Astrocyte (in vitro differentiated cells and primary cell): ENCODE data around the gene SPTLC2.

Experiments used
- CTCF ChIP-seq: IDR thresholded peaks from 2 replicates; pipeline ENCODE4 v1.5.1; 2011; ENCODE audit warnings: low read depth, mild to moderate bottlenecking, inconsistent platforms, low read length, moderate library complexity; ENCODE audit not compliant: insufficient read depth
- EZH2 ChIP-seq: IDR thresholded peaks from 2 replicates; pipeline ENCODE4 v1.6.1; 2012; ENCODE audit warnings: mild to moderate bottlenecking, low read length, inconsistent platforms; ENCODE audit not compliant: insufficient read depth

- TF ChIP-seq CTCF, result no peak
- no peak for TF ChIP-seq EZH2
Observed at GRCh38 chr14:77495334-77495733, 121.1 kb downstream of the SPTLC2 start.
